ENCODE results near the gene TOR2A. TPM values are rescaled to one million over a fixed set of nuclear protein-coding genes. Genes with fewer than 3 reads are reported as not detected.

The TOR2A gene
- total and polyA plus RNA-seq, 2 of the 8 experiments (the other 6 are each of a cell fraction or from before 2014, with no cell fraction given), result 18.7 to 24.9 TPM

- FAIRE-seq (no peak), DNase-seq (ENCODE audit: low read depth in 1 of 2, low spot score in 2 of 2) (no peak)
- Histone ChIP-seq H3K79me1 (ENCODE audit: low read depth, low read length) (no peaks in the 10 kb centered on the region), H2BK12ac (ENCODE audit: low read depth, low read length) (no peak overlapping the region), H3K18ac (ENCODE audit: extremely low read depth, low read length) (no peak overlapping the region), H3K9ac (replicated peaks in 1 of 4; ENCODE audit: extremely low read depth in 1 of 4, low read depth in 3 of 4, low read length in 3 of 4) (no peak overlapping the region), H3K23me2 (ENCODE audit: low read depth, low read length) (no peaks in the 10 kb centered on the region), H3K27me3 (replicated peaks in 1 of 4; ENCODE audit: control insufficient read depth in 3 of 4, extremely low read depth in 1 of 4, insufficient read depth in 3 of 4, low read length in 3 of 4) (no peaks in the 10 kb centered on the region), H2AFZ (ENCODE audit: low read length) (no peak overlapping the region), H3K4me1 (replicated peaks in 1 of 4; ENCODE audit: control insufficient read depth in 3 of 4, insufficient read depth in 4 of 4, low read length in 3 of 4) (no peaks in the 10 kb centered on the region), H4K20me1 (replicated peaks in 1 of 2; ENCODE audit: control insufficient read depth in 1 of 2, insufficient read depth in 2 of 2, low read length in 2 of 2) (no peaks in the 10 kb centered on the region), H3K4me2 (ENCODE audit: insufficient read depth in 1 of 2, low read depth in 2 of 2, low read length in 2 of 2) (no peak overlapping the region), H3K79me2 (ENCODE audit: control insufficient read depth in 1 of 2, insufficient read depth in 2 of 2, low read length in 2 of 2) (no peaks in the 10 kb centered on the region), H4K5ac (ENCODE audit: insufficient read length, low read depth, low read length) (no peak overlapping the region), H3K36me3 (ENCODE audit: control insufficient read depth in 2 of 4, insufficient read depth in 4 of 4, low read length in 3 of 4) (peaks cover 0 to 3% (median 2%) of the 10 kb centered on the region in 4 experiments; a peak in 3 of 8 replicates), H4K91ac (replicated peaks; ENCODE audit: insufficient read length, low read length) (no peak overlapping the region), H2BK15ac (ENCODE audit: low read length) (no peak overlapping the region), H3K9me3 (ENCODE audit: insufficient read depth in 2 of 2, low read depth in 1 of 2, low read length in 1 of 2) (no peaks in the 10 kb centered on the region), H4K8ac (ENCODE audit: extremely low read depth, insufficient read depth, low read length) (no peak overlapping the region), H3K56ac (replicated peaks; ENCODE audit: insufficient read length, low read depth, low read length) (no peak overlapping the region), H2BK20ac (ENCODE audit: low read length) (no peak overlapping the region), H2BK5ac (ENCODE audit: low read depth, low read length) (no peak overlapping the region), H2BK120ac (replicated peaks; ENCODE audit: low read depth, low read length) (no peak overlapping the region), H3K27ac (ENCODE audit: low read depth, low read length) (no peak overlapping the region), H3K14ac (ENCODE audit: insufficient read length) (no peak overlapping the region), H3K4me3 (ENCODE audit: extremely low read depth in 1 of 4, insufficient read depth in 2 of 4, low read depth in 3 of 4, low read length in 4 of 4) (no peak overlapping the region), H3K23ac (ENCODE audit: insufficient read length) (no peak overlapping the region), H3K4ac (replicated peaks; ENCODE audit: insufficient read length, low read depth, low read length) (no peak overlapping the region), H2AK5ac (ENCODE audit: low read depth, low read length) (no peak overlapping the region)
- POLR2A ChIA-PET (ENCODE audit: partially characterized antibody), result interaction anchor here (0.7 kb wide), 1 partner anchor 58 kb away, joined by 3 read pairs; no protein-coding TSS in a partner anchor
- TF ChIP-seq CBX5 (IDR thresholded peaks at IDR 0.05; ENCODE audit: low read depth, low read length) (no peak), ATF2 (IDR thresholded peaks at IDR 0.05; ENCODE audit: low read length) (no peak), TCF12 (IDR thresholded peaks at IDR 0.05; ENCODE audit: low read depth, low read length) (no peak), ASH2L (IDR thresholded peaks at IDR 0.05; ENCODE audit: low read length) (no peak), GABPA (IDR thresholded peaks at IDR 0.05; ENCODE audit: borderline replicate concordance, insufficient read depth, low read length) (no peak), JUN (IDR thresholded peaks at IDR 0.05; ENCODE audit: low read depth, low read length) (no peak), RNF2 (IDR thresholded peaks at IDR 0.05; ENCODE audit: borderline replicate concordance, low read depth, low read length, missing control alignments, poor library complexity, severe bottlenecking) (no peak)
- WGBS, 2 experiments (ENCODE audit: extremely low coverage in 1 of 2, insufficient coverage in 1 of 2, insufficient read length in 1 of 2, insufficient replicate concordance in 2 of 2, low coverage in 1 of 2, low lambda C conversion rate in 2 of 2, missing lambda C conversion rate in 1 of 2), result 94% methylated on average over 20 of the region's 20 CpGs; no CpG with 5 or more reads in 1 of the 2 experiments
- CTCF ChIA-PET (ENCODE audit: partially characterized antibody), result interaction anchor here (0.7 to 1.6 kb wide), 4 partner anchors 19 to 1055 kb away, joined by 3 to 4 read pairs (median 3); no protein-coding TSS in a partner anchor
Measured at GRCh38 chr9:127692071-127692470, 43.0 kb downstream of the TOR2A start.
